ENCODE data around the gene JPT2. TPM values are rescaled to one million over a fixed set of nuclear protein-coding genes. Genes with fewer than 3 reads are reported as not detected.
A peak's percentile ranks its signal among the peaks of the same experiment; 100 is the strongest.
"Not testable (repeated sequence)": the region's sequence is repeated elsewhere in the genome, so short reads cannot be mapped to it uniquely, and the experiment has no call there.

The JPT2 gene
- total RNA-seq, 1 donor from 2014 or later = 108 TPM

DNA sequence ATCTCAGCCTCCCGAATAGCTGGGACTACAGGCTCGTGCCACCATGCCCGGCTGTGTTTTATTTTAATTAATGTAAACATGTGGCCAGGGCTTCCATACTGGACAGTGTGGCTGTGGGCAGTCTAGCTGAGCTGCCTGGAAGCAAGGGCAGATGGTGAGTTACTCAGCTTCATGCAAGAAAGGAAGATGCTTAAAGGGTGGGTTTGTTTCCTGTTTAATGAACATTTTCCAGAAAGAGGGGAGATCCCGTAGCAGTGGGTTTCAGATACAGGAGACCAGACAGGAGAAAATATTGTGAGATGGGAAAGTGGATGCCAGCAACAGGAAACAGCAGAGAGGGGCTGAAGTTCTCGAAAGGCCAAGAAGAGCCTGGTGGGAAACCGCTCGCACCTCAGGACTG, 35.3 kb downstream of the JPT2 start:
- TF ChIP-seq, protein P1, sequence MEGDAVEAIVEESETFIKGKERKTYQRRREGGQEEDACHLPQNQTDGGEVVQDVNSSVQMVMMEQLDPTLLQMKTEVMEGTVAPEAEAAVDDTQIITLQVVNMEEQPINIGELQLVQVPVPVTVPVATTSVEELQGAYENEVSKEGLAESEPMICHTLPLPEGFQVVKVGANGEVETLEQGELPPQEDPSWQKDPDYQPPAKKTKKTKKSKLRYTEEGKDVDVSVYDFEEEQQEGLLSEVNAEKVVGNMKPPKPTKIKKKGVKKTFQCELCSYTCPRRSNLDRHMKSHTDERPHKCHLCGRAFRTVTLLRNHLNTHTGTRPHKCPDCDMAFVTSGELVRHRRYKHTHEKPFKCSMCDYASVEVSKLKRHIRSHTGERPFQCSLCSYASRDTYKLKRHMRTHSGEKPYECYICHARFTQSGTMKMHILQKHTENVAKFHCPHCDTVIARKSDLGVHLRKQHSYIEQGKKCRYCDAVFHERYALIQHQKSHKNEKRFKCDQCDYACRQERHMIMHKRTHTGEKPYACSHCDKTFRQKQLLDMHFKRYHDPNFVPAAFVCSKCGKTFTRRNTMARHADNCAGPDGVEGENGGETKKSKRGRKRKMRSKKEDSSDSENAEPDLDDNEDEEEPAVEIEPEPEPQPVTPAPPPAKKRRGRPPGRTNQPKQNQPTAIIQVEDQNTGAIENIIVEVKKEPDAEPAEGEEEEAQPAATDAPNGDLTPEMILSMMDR (IDR thresholded peaks at IDR 0.05; ENCODE audit: insufficient read depth, low read length, poor library complexity, severe bottlenecking) = no peak

DNA sequence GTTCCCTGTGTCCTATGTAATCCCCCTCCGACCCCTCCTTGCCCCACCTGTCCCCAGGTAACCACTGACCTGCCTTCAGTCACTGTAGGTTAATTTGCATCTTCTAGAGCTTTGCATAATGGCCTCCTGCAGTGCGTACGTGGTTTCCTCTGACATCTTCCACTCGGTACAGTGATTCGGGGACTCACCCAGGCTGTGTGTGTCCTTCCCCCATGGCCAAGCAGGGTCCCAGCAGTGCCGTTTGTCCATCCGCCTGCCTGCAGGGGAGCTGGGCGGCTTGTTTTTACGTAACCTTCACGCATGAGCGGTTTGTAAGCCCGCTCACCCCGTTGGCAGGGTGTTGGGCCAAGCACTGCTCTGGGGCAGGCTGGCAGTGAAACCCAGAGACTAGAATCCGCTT, 35.9 kb downstream of the JPT2 start:
- no peaks in the 10 kb centered on the region for H3K27me3 ChIP-seq (ENCODE audit: control insufficient read depth, insufficient read depth, low read length)
- H3K4me3 ChIP-seq (ENCODE audit: low read depth, low read length) = no peak overlapping the region
- no peaks in the 10 kb centered on the region for H3K36me3 ChIP-seq (ENCODE audit: control insufficient read depth, insufficient read depth, low read length)
- TF ChIP-seq, protein P1 (IDR thresholded peaks at IDR 0.05; ENCODE audit: insufficient read depth, low read length, poor library complexity, severe bottlenecking) = no peak
- no peak for DNase-seq (ENCODE audit: low read depth)

More for the DNA sequence above, 35.3 kb downstream of the JPT2 start:
- DNase-seq (ENCODE audit: low read depth) = no peak
- Histone ChIP-seq H3K27me3 (ENCODE audit: control insufficient read depth, insufficient read depth, low read length) (no peaks in the 10 kb centered on the region), H3K36me3 (ENCODE audit: control insufficient read depth, insufficient read depth, low read length) (no peaks in the 10 kb centered on the region), H3K4me3 (ENCODE audit: low read depth, low read length) (no peak overlapping the region)

DNA sequence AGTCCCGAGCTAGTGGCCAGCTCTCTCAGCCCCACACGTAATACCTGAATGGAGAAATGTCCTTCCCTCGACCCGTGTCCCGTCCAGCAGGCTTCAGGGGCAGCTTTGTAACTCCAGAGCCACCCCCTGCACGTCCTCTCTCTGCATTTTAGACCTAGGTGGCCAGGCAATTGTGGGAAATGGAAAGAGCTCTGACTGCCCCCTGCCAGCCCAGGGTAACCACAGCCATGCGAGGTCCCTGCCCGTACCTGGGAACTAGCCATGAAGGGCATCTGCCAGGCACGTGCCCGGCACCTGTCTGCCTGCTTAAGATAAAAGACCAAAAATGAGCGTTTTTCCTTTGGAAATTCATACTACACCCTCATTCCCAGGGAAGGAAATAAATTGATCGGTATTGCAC, 37.1 kb downstream of the JPT2 start:
- no peak for DNase-seq (ENCODE audit: low read depth)
- no peak overlapping the region for H3K4me3 ChIP-seq (ENCODE audit: low read depth, low read length)

DNA sequence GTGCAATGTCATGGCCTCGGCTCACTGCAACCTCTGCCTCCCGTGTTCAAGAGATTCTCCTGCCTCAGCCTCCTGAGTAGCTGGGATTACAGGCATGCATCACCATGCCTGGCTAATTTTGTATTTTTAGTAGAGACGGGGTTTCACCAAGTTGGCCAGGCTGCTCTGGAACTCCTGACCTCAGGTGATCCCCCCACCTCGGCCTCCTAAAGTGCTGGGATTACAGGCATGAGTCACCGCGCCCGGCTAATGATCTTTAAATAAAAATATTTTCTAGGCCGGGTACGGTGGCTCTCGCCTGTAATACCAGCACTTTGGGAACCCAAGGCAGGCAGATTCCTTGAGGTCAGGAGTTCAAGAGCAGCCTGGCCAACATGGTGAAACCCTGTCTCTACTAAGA, 40.2 kb downstream of the JPT2 start:
- not testable (repeated sequence) for DNase-seq (ENCODE audit: low read depth); H3K4me3 ChIP-seq (ENCODE audit: low read depth, low read length); H3K36me3 ChIP-seq (ENCODE audit: control insufficient read depth, insufficient read depth, low read length); H3K27me3 ChIP-seq (ENCODE audit: control insufficient read depth, insufficient read depth, low read length)

More for the DNA sequence above, 37.1 kb downstream of the JPT2 start:
- no peaks in the 10 kb centered on the region for H3K27me3 ChIP-seq (ENCODE audit: control insufficient read depth, insufficient read depth, low read length)
- H3K36me3 ChIP-seq (ENCODE audit: control insufficient read depth, insufficient read depth, low read length) = no peaks in the 10 kb centered on the region
- TF ChIP-seq, protein P1 (IDR thresholded peaks at IDR 0.05; ENCODE audit: insufficient read depth, low read length, poor library complexity, severe bottlenecking) = no peak

DNA sequence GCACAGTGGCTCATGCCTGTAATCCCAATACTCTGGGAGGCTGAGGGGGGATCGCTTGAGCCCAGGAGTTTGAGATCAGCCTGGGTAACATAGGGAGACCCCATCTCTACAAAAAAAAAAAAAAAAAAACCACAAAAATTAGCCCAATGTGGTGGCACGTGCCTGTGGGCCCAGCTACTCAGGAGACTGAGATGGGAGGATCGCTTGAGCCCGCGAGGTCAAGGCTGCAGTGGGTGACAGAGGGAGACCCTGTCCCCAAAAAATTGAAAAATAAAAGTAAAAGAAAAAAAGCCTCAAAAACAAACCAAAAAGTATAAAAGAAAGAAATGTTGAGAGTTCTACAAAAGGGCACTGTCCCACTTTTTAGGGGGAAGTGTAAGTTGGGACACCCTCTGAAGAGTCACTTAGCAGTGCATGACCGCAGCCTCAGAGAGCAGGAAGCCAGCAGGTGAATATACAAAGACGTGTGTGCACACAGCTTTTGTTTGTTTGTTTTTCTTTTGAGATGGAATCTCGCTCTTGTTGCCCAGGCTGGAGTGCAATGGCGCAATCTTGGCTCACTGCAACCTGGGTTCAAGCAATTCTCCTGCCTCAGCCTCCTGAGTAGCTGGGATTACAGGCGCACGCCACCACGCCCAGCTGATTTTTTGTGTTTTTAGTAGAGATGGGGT, 41.6 kb downstream of the JPT2 start:
- DNase-seq (ENCODE audit: low read depth); H3K27me3 ChIP-seq (ENCODE audit: control insufficient read depth, insufficient read depth, low read length); H3K4me3 ChIP-seq (ENCODE audit: low read depth, low read length); H3K36me3 ChIP-seq (ENCODE audit: control insufficient read depth, insufficient read depth, low read length): not testable (repeated sequence)

DNA sequence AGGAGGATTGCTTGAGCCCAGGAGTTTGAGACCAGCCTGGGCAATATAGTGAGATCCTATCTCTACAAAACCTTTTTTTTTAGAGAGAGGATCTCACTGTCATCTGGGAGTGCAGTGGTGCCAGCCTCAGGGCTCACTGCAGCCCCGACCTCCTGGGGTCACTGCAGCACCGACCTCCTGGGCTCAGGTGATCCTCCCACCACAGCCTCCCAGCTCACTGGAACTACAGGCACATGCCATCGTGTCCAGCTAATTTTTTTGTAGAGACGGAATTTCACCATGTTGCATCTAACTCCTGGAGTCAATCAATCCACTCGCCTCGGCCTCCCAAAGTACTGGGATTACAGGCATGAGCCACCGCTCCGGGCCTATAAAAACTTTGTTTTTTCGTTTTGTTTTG, 43.3 kb downstream of the JPT2 start:
- TF ChIP-seq, protein P1 (IDR thresholded peaks at IDR 0.05; ENCODE audit: insufficient read depth, low read length, poor library complexity, severe bottlenecking) = no peak
- H3K4me3 ChIP-seq (ENCODE audit: low read depth, low read length) = no peak overlapping the region
- H3K36me3 ChIP-seq (ENCODE audit: control insufficient read depth, insufficient read depth, low read length) = no peaks in the 10 kb centered on the region
- DNase-seq (ENCODE audit: low read depth) = no peak
- H3K27me3 ChIP-seq (ENCODE audit: control insufficient read depth, insufficient read depth, low read length) = no peaks in the 10 kb centered on the region

DNA sequence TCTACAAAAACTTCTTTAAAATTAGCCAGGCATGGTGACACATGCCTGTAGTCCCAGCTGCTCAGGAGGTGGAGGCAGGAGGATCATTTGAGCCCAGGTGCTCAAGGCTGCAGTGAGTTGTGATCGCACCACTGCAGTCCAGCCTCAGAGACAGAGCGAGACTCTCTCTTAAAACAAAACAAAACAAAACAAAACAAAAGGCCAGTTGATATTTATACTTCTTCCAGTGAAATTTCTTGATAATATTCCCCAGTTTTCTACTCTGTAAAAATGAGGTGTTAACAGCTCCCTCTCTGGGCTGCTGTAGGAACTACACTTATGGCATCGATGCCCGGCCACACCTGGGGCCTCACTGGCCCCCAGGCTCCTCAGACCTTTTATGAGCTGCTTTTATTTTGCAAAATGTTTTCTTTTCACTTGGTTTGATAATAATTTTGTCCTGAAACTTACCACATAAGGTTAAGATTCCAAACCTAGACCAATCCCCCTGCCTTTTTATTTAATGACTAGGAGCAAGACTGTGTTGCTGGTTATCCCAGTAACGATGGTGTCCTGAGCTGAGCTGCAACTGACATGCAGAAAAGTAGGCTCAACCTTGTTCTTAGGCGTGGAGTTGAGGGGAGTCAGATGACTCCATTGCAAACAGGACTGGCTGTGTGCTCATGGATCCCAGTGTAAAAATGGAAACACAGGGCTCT, 45.5 kb downstream of the JPT2 start:
- TF ChIP-seq, protein P1 (IDR thresholded peaks at IDR 0.05; ENCODE audit: insufficient read depth, low read length, poor library complexity, severe bottlenecking) = peak; percentile 80
- H3K27me3 ChIP-seq (ENCODE audit: control insufficient read depth, insufficient read depth, low read length) = no peaks in the 10 kb centered on the region
- H3K36me3 ChIP-seq (ENCODE audit: control insufficient read depth, insufficient read depth, low read length) = no peaks in the 10 kb centered on the region
- no peak for DNase-seq (ENCODE audit: low read depth)
- H3K4me3 ChIP-seq (ENCODE audit: low read depth, low read length) = no peak overlapping the region
